Left ventricle myocardium inferior (tissue), 1 donor: ENCODE data around the gene ITPRIPL2. TPM values are rescaled to one million over a fixed set of nuclear protein-coding genes. Genes with fewer than 3 reads are reported as not detected.

Experiments used
- DNase-seq: peaks from one replicate; pipeline ENCODE4 v3.0.0-alpha.2; 2020
- H3K27ac ChIP-seq: fragments of 200-600 bp; replicated peaks from 2 replicates; pipeline ENCODE4 v1.8.0; 2021
- H3K27me3 ChIP-seq: fragments of 200-600 bp; 2 replicates; pipeline ENCODE4 v1.8.0; 2021; ENCODE audit warnings: low read depth
- H3K36me3 ChIP-seq: fragments of 200-600 bp; 2 replicates; pipeline ENCODE4 v1.8.0; 2021
- H3K4me1 ChIP-seq: fragments of 200-600 bp; 2 replicates; pipeline ENCODE4 v1.8.0; 2021
- H3K4me3 ChIP-seq: fragments of 200-600 bp; 2 replicates; pipeline ENCODE4 v1.8.0; 2021; ENCODE audit warnings: mild to moderate bottlenecking, moderate library complexity
- H3K9me3 ChIP-seq: fragments of 200-600 bp; replicated peaks from 2 replicates; pipeline ENCODE4 v1.8.0; 2021
- CTCF ChIP-seq: fragments of 200-600 bp; IDR thresholded peaks from 2 replicates; pipeline ENCODE4 v1.8.0; 2021; ENCODE audit warnings: antibody characterized with exemption, mild to moderate bottlenecking, borderline replicate concordance
- intact Hi-C: fragments of 100-400 bp; cut with micrococcal nuclease; formaldehyde crosslinking; loops from one replicate; pipeline ENCODE4 v1.11.0; 2022
- total RNA-seq: library from RNA; stranded (reverse); fragmentation: NEBNext Ultra II Directional; extraction: Animal tissue kit (Norgen Biotek cat#: 25700); gene quantifications from one replicate; pipeline ENCODE4 v1.2.1, GENCODE V29; 2021
- donor health status: DM: no; HTN: yes; CAD: no; lungs with severe emphysema.

Gene ITPRIPL2
- total RNA-seq, 1 donor from 2014 or later = 12.3 TPM

- no peak for DNase-seq
- Histone ChIP-seq H3K9me3 (no peaks in the 10 kb centered on the region), H3K4me1 (peaks cover 54% of the 10 kb centered on the region), H3K36me3 (no peaks in the 10 kb centered on the region), H3K4me3 (no peak overlapping the region), H3K27ac (peak overlapping the region; percentile 19), H3K27me3 (peaks cover 9% of the 10 kb centered on the region)
- no peak for TF ChIP-seq CTCF
- intact Hi-C loops = no loop called here
Observed at GRCh38 chr16:19140396-19140795, 26.6 kb downstream of the ITPRIPL2 start.

GRCh38 chr16:19142939-19143598 lies 29.3 kb downstream of the ITPRIPL2 start:
- DNase-seq = no peak
- H3K9me3 ChIP-seq = peaks cover 7% of the 10 kb centered on the region
- no peaks in the 10 kb centered on the region for H3K36me3 ChIP-seq
- H3K27ac ChIP-seq = no peak overlapping the region
- no peak for TF ChIP-seq CTCF
- intact Hi-C loops = no loop called here
- no peak overlapping the region for H3K4me3 ChIP-seq
- H3K27me3 ChIP-seq = peaks cover 8% of the 10 kb centered on the region
- peaks cover 27% of the 10 kb centered on the region for H3K4me1 ChIP-seq

- H3K27ac ChIP-seq = no peak overlapping the region
Observed at GRCh38 chr16:19143599-19143956, 29.8 kb downstream of the ITPRIPL2 start.

GRCh38 chr16:19145010-19145409 lies 31.2 kb downstream of the ITPRIPL2 start:
- no peak overlapping the region for H3K27ac ChIP-seq
- peaks cover 11% of the 10 kb centered on the region for H3K4me1 ChIP-seq
- no peaks in the 10 kb centered on the region for H3K36me3 ChIP-seq
- no peak for DNase-seq
- peaks cover 10% of the 10 kb centered on the region for H3K9me3 ChIP-seq
- no peak overlapping the region for H3K4me3 ChIP-seq
- intact Hi-C loops = no loop called here
- H3K27me3 ChIP-seq = peaks cover 8% of the 10 kb centered on the region
- TF ChIP-seq CTCF = no peak

More at GRCh38 chr16:19143599-19143956, 29.8 kb downstream of the ITPRIPL2 start:
- no peak overlapping the region for H3K4me3 ChIP-seq
- no peaks in the 10 kb centered on the region for H3K36me3 ChIP-seq
- intact Hi-C loops = no loop called here
- DNase-seq = no peak
- TF ChIP-seq CTCF = no peak
- peaks cover 23% of the 10 kb centered on the region for H3K4me1 ChIP-seq
- H3K9me3 ChIP-seq = peaks cover 10% of the 10 kb centered on the region
- H3K27me3 ChIP-seq = peaks cover 8% of the 10 kb centered on the region

GRCh38 chr16:19147126-19147525 lies 33.4 kb downstream of the ITPRIPL2 start:
- Histone ChIP-seq H3K4me3 (no peak overlapping the region), H3K4me1 (no peaks in the 10 kb centered on the region), H3K27me3 (peaks cover 3% of the 10 kb centered on the region), H3K27ac (no peak overlapping the region), H3K9me3 (peaks cover 10% of the 10 kb centered on the region), H3K36me3 (no peaks in the 10 kb centered on the region)
- DNase-seq = no peak
- intact Hi-C loops = no loop called here
- TF ChIP-seq CTCF = no peak
